ENCODE data around the gene ABR.

Gene ABR

GRCh38 chr17:1179818-1180742 is at the start of gene ABR:
Gene ABR (minus strand): TSS chr17:1179981. CDS start chr17:1179727, 254 bp downstream.
- no peak for DNase-seq

GRCh38 chr17:1229349-1229899 is 49.6 kb upstream of the ABR start:
- DNase-seq: no peak

GRCh38 chr17:1228781-1229348 is 49.1 kb upstream of the ABR start:
- DNase-seq: no peak

- DNase-seq: no peak
These were observed 48.4 kb upstream of the ABR start for GRCh38 chr17:1227917-1228780.

- no peak for DNase-seq
These were observed 47.6 kb upstream of the ABR start for GRCh38 chr17:1227365-1227764.

- DNase-seq: no peak
These were observed 46.5 kb upstream of the ABR start for GRCh38 chr17:1226308-1226707.

- no peak for DNase-seq
These were observed 44.5 kb upstream of the ABR start for GRCh38 chr17:1224330-1224729.

- no peak for DNase-seq
These were observed 43.9 kb upstream of the ABR start for GRCh38 chr17:1223662-1224061.

- DNase-seq: no peak
These were observed 42.5 kb upstream of the ABR start for GRCh38 chr17:1222321-1222720.

- no peak for DNase-seq
These were observed 41.4 kb upstream of the ABR start for GRCh38 chr17:1221209-1221608.

- DNase-seq: no peak
These were observed 40.6 kb upstream of the ABR start for GRCh38 chr17:1220346-1220745.

GRCh38 chr17:1217089-1217385 is 37.3 kb upstream of the ABR start:
- no peak for DNase-seq

- DNase-seq: no peak
These were observed 36.7 kb upstream of the ABR start for GRCh38 chr17:1216217-1217088.

- DNase-seq: no peak
These were observed 33.2 kb upstream of the ABR start for GRCh38 chr17:1212946-1213345.

GRCh38 chr17:1211287-1211686 is 31.5 kb upstream of the ABR start:
- DNase-seq: no peak

GRCh38 chr17:1208966-1209365 is 29.2 kb upstream of the ABR start:
- DNase-seq: no peak

GRCh38 chr17:1206026-1206777 is 26.4 kb upstream of the ABR start:
- DNase-seq: no peak

GRCh38 chr17:1203967-1204291 is 24.1 kb upstream of the ABR start:
- no peak for DNase-seq

GRCh38 chr17:1203111-1203966 is 23.6 kb upstream of the ABR start:
- no peak for DNase-seq

GRCh38 chr17:1202291-1202690 is 22.5 kb upstream of the ABR start:
- no peak for DNase-seq

Measured in DMS79 (cell line).